Stimulated activated CD8-positive, alpha-beta memory T cell treated with anti-CD3 and anti-CD28 coated beads, Interleukin-4, amount 100 ng/mL, for 48 hours (primary cell): Measurements from ENCODE around the gene WFDC13.
"Not testable (repeated sequence)": the region's sequence is repeated elsewhere in the genome, so short reads cannot be mapped to it uniquely, and the experiment has no call there.

Experiments used
- DNase-seq: peaks from one replicate; pipeline ENCODE4 v3.0.0-alpha.2; 2020

WFDC13 gene

GRCh38 chr20:45701873-45702272, at the start of gene WFDC13:
Gene WFDC13, plus strand, starts transcription at chr20:45702038. Its CDS starts 86 bp downstream, at chr20:45702124.
- no peak for DNase-seq

GRCh38 chr20:45657038-45657437, 44.8 kb upstream of the WFDC13 start:
- not testable (repeated sequence) for DNase-seq

- DNase-seq = no peak
Observed at GRCh38 chr20:45670139-45670538, 31.7 kb upstream of the WFDC13 start, which contains the start of gene WFDC11. Gene WFDC11, minus strand, starts transcription at chr20:45670239. Its CDS starts 19,639 bp downstream, at chr20:45650600.

- DNase-seq = no peak
Observed at GRCh38 chr20:45672765-45673164, 29.1 kb upstream of the WFDC13 start.

- no peak for DNase-seq
Observed at GRCh38 chr20:45679650-45680049, 22.2 kb upstream of the WFDC13 start.

- DNase-seq = no peak
Observed at GRCh38 chr20:45685896-45686295, 15.9 kb upstream of the WFDC13 start.

- DNase-seq = not testable (repeated sequence)
Observed at GRCh38 chr20:45693346-45693745, 8.5 kb upstream of the WFDC13 start.

- DNase-seq = no peak
Observed at GRCh38 chr20:45695496-45695895, 6.3 kb upstream of the WFDC13 start.

GRCh38 chr20:45701104-45701503, 734 bp upstream of the WFDC13 start:
- DNase-seq = no peak

- DNase-seq = no peak
Observed at GRCh38 chr20:45704969-45705637, 3.3 kb downstream of the WFDC13 start, which contains the start of gene WFDC10B. Gene WFDC10B, minus strand, starts transcription at chr20:45705019. Its CDS starts 19,027 bp downstream, at chr20:45685992.

GRCh38 chr20:45716141-45716688, 14.4 kb downstream of the WFDC13 start:
- not testable (repeated sequence) for DNase-seq

GRCh38 chr20:45722047-45722446, 20.2 kb downstream of the WFDC13 start, which contains the start of gene SPINT4:
Gene SPINT4, plus strand, starts transcription at chr20:45722347. Its CDS starts 21 bp downstream, at chr20:45722368.
- no peak for DNase-seq

- no peak for DNase-seq
Observed at GRCh38 chr20:45725134-45725533, 23.3 kb downstream of the WFDC13 start.

GRCh38 chr20:45727044-45727443, 25.2 kb downstream of the WFDC13 start:
- no peak for DNase-seq

- DNase-seq = no peak
Observed at GRCh38 chr20:45732199-45732598, 30.4 kb downstream of the WFDC13 start.

GRCh38 chr20:45735552-45735951, 33.7 kb downstream of the WFDC13 start:
- no peak for DNase-seq

GRCh38 chr20:45735988-45736387, 34.1 kb downstream of the WFDC13 start:
- DNase-seq = no peak

GRCh38 chr20:45742596-45742995, 40.8 kb downstream of the WFDC13 start:
- DNase-seq = no peak

- no peak for DNase-seq
Observed at GRCh38 chr20:45745015-45745414, 43.2 kb downstream of the WFDC13 start.

- no peak for DNase-seq
Observed at GRCh38 chr20:45751721-45752120, 49.9 kb downstream of the WFDC13 start.

GRCh38 chr20:45752746-45753145, 50.9 kb downstream of the WFDC13 start:
- peak; percentile 30 for DNase-seq

GRCh38 chr20:45758096-45758495, 56.3 kb downstream of the WFDC13 start:
- DNase-seq = no peak
